HG03103 (cell line): Measurements from ENCODE around the gene STXBP1.

Source experiments
- ATAC-seq: cut with Tn5 transposase; IDR thresholded peaks from one replicate; pipeline ENCODE4 v1.9.1; 2021; ENCODE audit warnings: low read depth; ENCODE audit not compliant: unreplicated experiment

Gene STXBP1

GRCh38 chr9:127686461-127687393, 74.7 kb downstream of the STXBP1 start:
- ATAC-seq: no peak

- no peak for ATAC-seq
These were observed 77.4 kb downstream of the STXBP1 start for GRCh38 chr9:127689329-127690000.

GRCh38 chr9:127690735-127691134, 78.7 kb downstream of the STXBP1 start:
- no peak for ATAC-seq

GRCh38 chr9:127692071-127692470, 80.0 kb downstream of the STXBP1 start:
- no peak for ATAC-seq

GRCh38 chr9:127693143-127693542, 81.1 kb downstream of the STXBP1 start:
- no peak for ATAC-seq

- no peak for ATAC-seq
These were observed 81.6 kb downstream of the STXBP1 start for GRCh38 chr9:127693697-127694096.

- no peak for ATAC-seq
These were observed 83.0 kb downstream of the STXBP1 start for GRCh38 chr9:127694890-127695720.

GRCh38 chr9:127697575-127697974, 85.5 kb downstream of the STXBP1 start:
- ATAC-seq: no peak

- no peak for ATAC-seq
These were observed 86.3 kb downstream of the STXBP1 start for GRCh38 chr9:127698386-127698785.

- peak; percentile 74 for ATAC-seq
These were observed 87.1 kb downstream of the STXBP1 start for GRCh38 chr9:127698985-127699670.

- no peak for ATAC-seq
These were observed 88.1 kb downstream of the STXBP1 start for GRCh38 chr9:127700140-127700539.

GRCh38 chr9:127700594-127701255, 88.6 kb downstream of the STXBP1 start:
- ATAC-seq: no peak

GRCh38 chr9:127703289-127703946, 91.3 kb downstream of the STXBP1 start:
- ATAC-seq: no peak

GRCh38 chr9:127705577-127706379, 93.7 kb downstream of the STXBP1 start:
- ATAC-seq: no peak

GRCh38 chr9:127706836-127707241, 94.8 kb downstream of the STXBP1 start, which contains the start of gene CFAP157:
CFAP157 (plus strand) TSS chr9:127706988; CDS start chr9:127707032, 44 bp downstream.
- ATAC-seq: no peak

GRCh38 chr9:127707766-127708165, 95.7 kb downstream of the STXBP1 start:
- no peak for ATAC-seq

- no peak for ATAC-seq
These were observed 97.0 kb downstream of the STXBP1 start for GRCh38 chr9:127708952-127709587.
